ENCODE results near the gene CAMK1D. TPM values are rescaled to one million over a fixed set of nuclear protein-coding genes. Genes with fewer than 3 reads are reported as not detected.

The CAMK1D gene
- total and polyA plus RNA-seq, 2 experiments from 2014 or later = 4.6 to 7.2 TPM

DNA sequence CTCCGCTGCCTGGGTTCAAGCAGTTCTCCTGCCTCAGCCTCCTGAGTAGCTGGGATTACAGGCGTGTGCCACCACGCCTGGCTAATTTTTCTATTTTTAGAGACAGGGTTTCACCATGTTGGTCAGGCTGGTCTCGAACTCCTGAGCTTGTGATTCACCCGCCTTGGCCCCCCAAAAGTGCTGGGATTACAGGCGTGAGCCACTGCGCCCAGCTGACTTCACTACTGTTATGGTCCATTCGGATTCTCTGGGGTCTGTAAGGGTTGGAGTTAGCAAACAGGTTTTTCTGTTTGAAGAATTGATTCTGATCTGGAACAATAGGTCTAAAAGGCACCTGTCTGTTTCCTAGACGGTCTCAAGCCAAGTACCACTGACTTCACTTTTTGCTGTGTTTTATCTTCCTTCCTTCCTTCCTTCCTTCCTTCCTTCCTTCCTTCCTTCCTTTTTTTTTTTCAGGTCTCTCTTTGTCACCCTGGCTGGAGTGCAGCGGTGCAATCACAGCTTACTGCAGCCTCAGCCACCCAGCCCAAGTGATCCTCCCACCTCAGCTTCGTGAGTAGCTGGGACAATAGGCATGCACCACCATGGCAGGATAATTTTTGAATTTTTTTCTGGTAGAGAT is 192.2 kb downstream of the CAMK1D start:
- Histone ChIP-seq H2AFZ (no peak overlapping the region), H3K4me1 (ENCODE audit: insufficient read depth) (no peaks in the 10 kb centered on the region), H3K9me2 (ENCODE audit: insufficient read depth) (no peaks in the 10 kb centered on the region), H3K4me3 (no peak overlapping the region), H3K27me3 (ENCODE audit: insufficient read depth) (no peaks in the 10 kb centered on the region), H3K4me2 (no peak overlapping the region), H3K36me3 (ENCODE audit: insufficient read depth) (no peaks in the 10 kb centered on the region), H3F3A (replicated peaks; ENCODE audit: low read depth) (no peaks in the 10 kb centered on the region), H3K27ac (ENCODE audit: low read depth) (no peak overlapping the region), H4K20me1 (replicated peaks; ENCODE audit: insufficient read depth) (no peaks in the 10 kb centered on the region), H3K79me2 (replicated peaks; ENCODE audit: insufficient read depth) (no peaks in the 10 kb centered on the region)
- Mint-ChIP-seq H3K9me3 (peaks cover 16% of the 10 kb centered on the region; the same call in 2 of the 3 replicates), H3K27ac (peak overlapping the region; percentile 78; the same call in 1 of the 2 replicates), H3K4me3 (no peak overlapping the region), H3K27me3 (ENCODE audit: insufficient read depth, low read depth, poor library complexity) (peaks cover 6% of the 10 kb centered on the region), H3K36me3 (ENCODE audit: low read depth) (peaks cover 7% of the 10 kb centered on the region; the same call in 2 of the 3 replicates), H3K4me1 (peaks cover 16% of the 10 kb centered on the region)
- DNase-seq (ENCODE audit: low spot score) (no peak), ATAC-seq (no peak)
- TF ChIP-seq CTCF (conservative IDR thresholded peaks at IDR 0.05; ENCODE audit: low read depth in 2 of 2) (no peak), ZNF331 (CRISPR knock-in tag; IDR thresholded peaks at IDR 0.05; ENCODE audit: low read depth) (no peak), CREB1 (CRISPR knock-in tag; IDR thresholded peaks at IDR 0.05; ENCODE audit: low read depth) (no peak), REST (IDR thresholded peaks at IDR 0.05; ENCODE audit: unreplicated experiment) (no peak), ZNF114 (CRISPR knock-in tag; IDR thresholded peaks at IDR 0.05) (no peak), NANOG (IDR thresholded peaks at IDR 0.05; ENCODE audit: borderline replicate concordance) (no peak)

- no peak overlapping the region for H3K27ac ChIP-seq (ENCODE audit: low read depth)
- no peak overlapping the region for H3K4me3 ChIP-seq
- no peak for ATAC-seq
- H3K27me3 ChIP-seq (ENCODE audit: insufficient read depth) = no peaks in the 10 kb centered on the region
- H3F3A ChIP-seq (replicated peaks; ENCODE audit: low read depth) = no peaks in the 10 kb centered on the region
- H4K20me1 ChIP-seq (replicated peaks; ENCODE audit: insufficient read depth) = no peaks in the 10 kb centered on the region
- no peaks in the 10 kb centered on the region for H3K9me2 ChIP-seq (ENCODE audit: insufficient read depth)
- Mint-ChIP-seq H3K9me3 (peaks cover 16% of the 10 kb centered on the region; the same call in 2 of the 3 replicates), H3K4me3 (no peak overlapping the region), H3K4me1 (peaks cover 16% of the 10 kb centered on the region), H3K27me3 (ENCODE audit: insufficient read depth, low read depth, poor library complexity) (peaks cover 6% of the 10 kb centered on the region), H3K27ac (no peak overlapping the region), H3K36me3 (ENCODE audit: low read depth) (peaks cover 7% of the 10 kb centered on the region; the same call in 2 of the 3 replicates)
- no peaks in the 10 kb centered on the region for H3K36me3 ChIP-seq (ENCODE audit: insufficient read depth)
- no peak overlapping the region for H2AFZ ChIP-seq
- DNase-seq (ENCODE audit: low spot score) = no peak
- no peaks in the 10 kb centered on the region for H3K79me2 ChIP-seq (replicated peaks; ENCODE audit: insufficient read depth)
- H3K4me2 ChIP-seq = no peak overlapping the region
- H3K4me1 ChIP-seq (ENCODE audit: insufficient read depth) = no peaks in the 10 kb centered on the region
- TF ChIP-seq CREB1 (CRISPR knock-in tag; IDR thresholded peaks at IDR 0.05; ENCODE audit: low read depth) = no peak
- TF ChIP-seq ZNF331 (CRISPR knock-in tag; IDR thresholded peaks at IDR 0.05; ENCODE audit: low read depth) = no peak
- TF ChIP-seq CTCF (conservative IDR thresholded peaks at IDR 0.05; ENCODE audit: low read depth in 2 of 2) = no peak
- TF ChIP-seq, protein P1, sequence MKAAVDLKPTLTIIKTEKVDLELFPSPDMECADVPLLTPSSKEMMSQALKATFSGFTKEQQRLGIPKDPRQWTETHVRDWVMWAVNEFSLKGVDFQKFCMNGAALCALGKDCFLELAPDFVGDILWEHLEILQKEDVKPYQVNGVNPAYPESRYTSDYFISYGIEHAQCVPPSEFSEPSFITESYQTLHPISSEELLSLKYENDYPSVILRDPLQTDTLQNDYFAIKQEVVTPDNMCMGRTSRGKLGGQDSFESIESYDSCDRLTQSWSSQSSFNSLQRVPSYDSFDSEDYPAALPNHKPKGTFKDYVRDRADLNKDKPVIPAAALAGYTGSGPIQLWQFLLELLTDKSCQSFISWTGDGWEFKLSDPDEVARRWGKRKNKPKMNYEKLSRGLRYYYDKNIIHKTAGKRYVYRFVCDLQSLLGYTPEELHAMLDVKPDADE (IDR thresholded peaks at IDR 0.05) = no peak
- TF ChIP-seq REST (IDR thresholded peaks at IDR 0.05; ENCODE audit: unreplicated experiment) = no peak
These were observed 192.9 kb downstream of the CAMK1D start for GRCh38 chr10:12542133-12542670.
